A172 (cell line): Measurements from ENCODE around the gene ARHGAP32. TPM values are rescaled to one million over a fixed set of nuclear protein-coding genes. Genes with fewer than 3 reads are reported as not detected.

Experiments
- DNase-seq: peaks from one replicate; pipeline ENCODE4 v3.0.0-alpha.2; 2015; ENCODE audit warnings: low spot score
- total RNA-seq: library from RNA; depleted of rRNA; stranded (reverse); fragments of >200 nt; shearing (Covaris generic); gene quantifications from 2 replicates; pipeline ENCODE4 v1.2.3, GENCODE V29; 2014

ARHGAP32 gene
- total RNA-seq, 1 experiment from 2014 or later: 4.8 TPM

- peak; percentile 27 for DNase-seq
These were observed 76.2 kb downstream of the ARHGAP32 start for GRCh38 chr11:129115652-129116586.

- no peak for DNase-seq
These were observed 82.4 kb downstream of the ARHGAP32 start for GRCh38 chr11:129109701-129110100.

GRCh38 chr11:129106788-129107187 is 85.3 kb downstream of the ARHGAP32 start:
- DNase-seq: no peak

GRCh38 chr11:129102756-129103155 is 89.4 kb downstream of the ARHGAP32 start:
- no peak for DNase-seq

GRCh38 chr11:129102225-129102624 is 89.9 kb downstream of the ARHGAP32 start:
- DNase-seq: no peak

- no peak for DNase-seq
These were observed 98.8 kb downstream of the ARHGAP32 start for GRCh38 chr11:129093283-129093682.

GRCh38 chr11:129090056-129090455 is 102.1 kb downstream of the ARHGAP32 start:
- DNase-seq: no peak

- DNase-seq: no peak
These were observed 102.8 kb downstream of the ARHGAP32 start for GRCh38 chr11:129089279-129089678.

GRCh38 chr11:129086976-129087375 is 105.1 kb downstream of the ARHGAP32 start:
- DNase-seq: no peak

GRCh38 chr11:129077191-129077590 is 114.9 kb downstream of the ARHGAP32 start:
- no peak for DNase-seq

GRCh38 chr11:129075757-129076156 is 116.4 kb downstream of the ARHGAP32 start:
- DNase-seq: no peak

- DNase-seq: no peak
These were observed 124.7 kb downstream of the ARHGAP32 start for GRCh38 chr11:129067454-129067853.

GRCh38 chr11:129066229-129066628 is 125.9 kb downstream of the ARHGAP32 start:
- DNase-seq: no peak

GRCh38 chr11:129063118-129063517 is 129.0 kb downstream of the ARHGAP32 start:
- DNase-seq: no peak

- DNase-seq: peak; percentile 79
These were observed 130.5 kb downstream of the ARHGAP32 start for GRCh38 chr11:129061492-129062230.

- no peak for DNase-seq
These were observed 135.2 kb downstream of the ARHGAP32 start for GRCh38 chr11:129056916-129057315.

- no peak for DNase-seq
These were observed 136.9 kb downstream of the ARHGAP32 start for GRCh38 chr11:129055196-129055595.

GRCh38 chr11:129048911-129049310 is 143.2 kb downstream of the ARHGAP32 start:
- no peak for DNase-seq

GRCh38 chr11:129045150-129045549 is 147.0 kb downstream of the ARHGAP32 start:
- no peak for DNase-seq

- no peak for DNase-seq
These were observed 149.6 kb downstream of the ARHGAP32 start for GRCh38 chr11:129042503-129042902.

GRCh38 chr11:129041611-129042018 is 150.5 kb downstream of the ARHGAP32 start:
- DNase-seq: no peak

- no peak for DNase-seq
These were observed 151.2 kb downstream of the ARHGAP32 start for GRCh38 chr11:129040934-129041333.

GRCh38 chr11:129035244-129035643 is 156.9 kb downstream of the ARHGAP32 start:
- no peak for DNase-seq
